ENCODE results near the gene AADACL2.
"Not testable (repeated sequence)": the region's sequence is repeated elsewhere in the genome, so short reads cannot be mapped to it uniquely, and the experiment has no call there.

Gene AADACL2

GRCh38 chr3:151765685-151766084 lies 32.0 kb downstream of the AADACL2 start:
- no peak for DNase-seq

DNA sequence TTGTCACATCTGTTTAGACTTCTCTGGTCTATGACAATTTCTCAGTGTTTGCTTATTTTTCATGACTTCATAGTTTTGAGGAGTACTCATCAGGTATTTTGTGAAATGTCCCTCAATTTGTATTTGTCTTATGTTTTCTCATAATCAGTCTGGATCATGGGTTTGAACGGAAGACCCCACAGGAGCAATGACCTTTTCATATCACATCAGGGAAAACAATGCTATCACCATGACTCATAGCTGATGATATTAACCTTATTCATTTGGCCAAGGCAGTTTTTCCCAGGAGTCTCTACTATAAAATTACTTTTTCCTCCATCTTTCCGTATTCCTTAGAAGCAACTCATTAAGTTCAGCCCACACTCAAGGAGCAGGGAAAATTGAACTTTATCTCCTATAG lies 32.7 kb downstream of the AADACL2 start:
- no peak for DNase-seq

DNA sequence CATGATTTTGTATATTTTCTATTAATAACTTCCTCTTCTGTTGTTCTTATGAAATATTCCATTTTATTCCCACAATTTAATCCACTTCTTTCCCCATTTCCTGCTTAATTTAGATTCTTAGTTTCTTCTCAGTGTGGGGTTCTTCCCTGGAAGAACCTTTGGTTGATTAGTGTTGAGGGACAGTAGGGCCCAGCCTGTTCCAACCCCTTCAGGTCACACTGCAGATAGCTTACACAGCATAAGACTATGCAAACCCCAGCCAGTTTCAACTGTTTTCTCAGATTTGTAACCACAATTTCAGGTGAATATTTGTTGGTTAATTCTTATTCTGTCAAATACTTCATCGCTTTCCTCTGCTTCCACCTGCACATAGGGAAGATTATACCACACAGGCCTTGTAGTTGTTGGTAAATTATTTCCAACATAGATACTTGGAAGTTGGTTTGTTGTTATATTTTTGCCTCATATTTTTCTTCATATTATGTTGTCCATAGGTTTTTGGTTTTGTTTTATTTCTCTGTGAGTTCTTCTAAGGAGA lies 34.7 kb downstream of the AADACL2 start:
- no peak for DNase-seq

DNA sequence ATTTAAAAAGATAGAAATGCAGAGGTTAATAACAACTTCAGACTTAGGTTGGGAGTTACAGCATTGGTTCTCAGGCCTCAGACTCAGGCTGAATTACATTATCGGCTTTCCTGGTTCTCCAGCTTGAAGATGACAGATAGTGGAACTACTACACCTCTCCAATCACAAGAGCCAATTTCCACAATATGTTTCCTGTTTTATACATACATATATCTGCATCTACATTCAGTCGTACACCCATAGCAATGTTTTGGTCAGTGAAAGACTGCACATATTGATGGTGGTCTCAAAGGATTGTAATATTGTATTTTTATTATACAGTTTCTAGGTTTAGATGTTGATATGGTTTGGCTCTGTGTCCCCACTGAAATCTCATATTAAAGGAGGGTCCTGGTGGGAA lies 35.4 kb downstream of the AADACL2 start:
- no peak for DNase-seq

DNA sequence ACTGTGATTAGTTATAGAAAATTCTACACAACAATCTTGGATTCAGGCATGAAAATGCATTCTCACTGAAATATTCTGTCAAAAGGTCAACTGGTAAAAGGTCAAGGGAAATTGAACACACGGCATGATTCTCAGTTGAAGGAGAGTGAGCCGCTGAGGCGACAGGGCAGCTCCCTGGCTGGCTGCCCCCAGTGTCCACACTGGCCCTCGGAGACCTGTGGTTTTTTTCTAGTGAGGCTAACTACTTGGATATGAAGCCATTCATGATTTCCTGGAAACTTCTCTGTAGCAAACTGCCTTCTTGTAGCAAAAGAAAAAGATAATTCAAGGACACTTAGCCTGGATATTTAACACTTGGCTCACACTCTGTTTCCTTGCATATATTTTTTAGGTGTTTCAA lies 37.2 kb downstream of the AADACL2 start:
- DNase-seq = peak; percentile 16

DNA sequence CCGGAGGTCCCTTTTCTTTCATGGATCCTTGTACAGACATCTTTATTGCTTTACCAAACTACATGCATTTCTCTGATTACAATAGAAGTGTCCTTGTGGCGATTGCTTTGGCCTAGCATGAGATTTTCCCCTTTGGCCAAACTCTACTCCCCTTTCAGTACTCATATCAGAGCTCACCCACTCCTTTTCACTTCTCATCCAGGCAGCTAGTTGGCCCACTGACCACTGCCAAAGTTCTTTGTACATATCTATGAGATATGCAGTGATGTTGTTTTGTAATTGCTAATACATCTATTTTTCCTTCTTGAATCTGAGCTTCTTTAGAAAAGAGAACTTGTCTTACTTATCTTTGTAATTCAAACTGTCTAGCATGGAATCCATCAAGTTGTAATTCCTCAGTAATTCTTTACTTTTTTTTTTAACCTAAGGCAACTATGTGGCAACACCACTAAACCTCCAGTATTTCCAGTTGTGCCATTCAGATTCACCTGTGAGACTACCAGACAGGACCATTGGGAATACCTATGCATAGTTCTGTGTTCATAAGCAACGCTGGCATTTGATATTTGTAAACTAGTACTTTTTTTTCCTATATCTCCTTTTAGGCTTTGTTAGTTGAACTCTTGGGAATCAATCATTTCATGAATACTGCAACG lies 39.2 kb downstream of the AADACL2 start:
- DNase-seq = no peak

- no peak for DNase-seq
Measured at GRCh38 chr3:151774235-151774634, 40.5 kb downstream of the AADACL2 start.

- no peak for DNase-seq
Measured at GRCh38 chr3:151774910-151775309, 41.2 kb downstream of the AADACL2 start.

DNA sequence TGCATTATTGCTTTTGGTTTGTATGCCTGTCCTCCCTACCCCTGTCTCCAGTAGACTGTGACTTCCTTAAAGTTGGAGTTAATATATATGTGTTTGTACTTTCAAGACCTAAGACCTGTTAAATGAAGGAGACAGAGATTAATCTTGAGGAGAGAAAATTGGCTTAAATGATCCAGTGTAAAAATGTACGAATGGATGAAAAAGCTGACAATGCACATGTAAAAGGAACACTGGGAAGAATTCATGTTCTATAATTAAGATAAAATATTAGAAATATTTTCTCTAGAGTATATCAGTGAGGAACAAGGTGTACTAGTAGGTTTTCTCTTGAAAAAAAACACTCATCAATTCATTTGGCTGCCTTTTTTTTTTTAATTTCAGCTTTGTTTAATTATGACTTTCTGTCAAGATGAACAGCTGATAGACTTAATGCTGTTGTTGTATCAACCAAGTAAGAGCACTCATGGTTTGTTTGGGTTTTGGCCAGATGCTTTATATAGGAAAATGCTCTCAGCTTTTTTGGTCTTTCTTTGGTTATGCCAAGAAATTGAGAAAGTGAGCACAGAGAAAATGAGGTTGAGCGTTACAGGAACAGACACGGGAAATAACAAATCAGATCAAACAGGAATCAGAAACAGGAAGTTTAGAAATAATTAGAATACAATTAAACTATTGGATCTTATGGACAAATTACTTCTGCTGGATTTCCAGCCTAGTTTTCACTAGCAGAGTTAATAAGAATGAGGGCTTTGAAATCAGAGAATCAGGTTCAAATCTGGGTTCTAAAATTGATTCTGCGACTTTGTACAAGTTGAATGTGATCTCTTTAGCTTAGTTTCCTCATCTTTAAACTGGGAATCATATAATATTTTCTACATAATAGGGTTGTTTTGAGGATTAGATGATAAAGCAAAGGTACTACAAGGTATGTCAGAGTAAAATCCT lies 41.9 kb downstream of the AADACL2 start:
- DNase-seq = no peak

DNA sequence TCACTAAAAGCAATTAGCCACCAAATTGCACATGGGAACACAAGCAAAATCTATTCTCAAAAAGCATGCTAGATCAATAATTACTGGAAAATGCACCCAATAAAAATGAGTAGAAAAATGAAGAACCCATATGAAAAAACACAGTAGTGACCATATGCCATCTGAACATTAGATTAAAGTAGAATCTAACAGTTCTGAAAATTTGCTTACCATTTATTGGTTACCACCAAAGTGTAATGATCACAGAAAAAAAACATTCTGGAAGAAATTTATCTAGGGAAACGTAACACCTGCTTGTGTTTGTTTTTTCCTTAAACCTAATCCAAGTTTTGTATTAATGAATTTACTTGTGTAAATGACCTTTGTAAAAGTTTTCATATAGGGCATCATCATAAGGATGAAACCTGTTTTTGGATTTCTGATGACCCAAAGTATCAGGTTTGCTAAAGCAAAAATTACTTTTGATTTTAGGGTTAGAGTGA lies 42.6 kb downstream of the AADACL2 start:
- DNase-seq = no peak

GRCh38 chr3:151777880-151778279 lies 44.2 kb downstream of the AADACL2 start:
- DNase-seq = no peak

DNA sequence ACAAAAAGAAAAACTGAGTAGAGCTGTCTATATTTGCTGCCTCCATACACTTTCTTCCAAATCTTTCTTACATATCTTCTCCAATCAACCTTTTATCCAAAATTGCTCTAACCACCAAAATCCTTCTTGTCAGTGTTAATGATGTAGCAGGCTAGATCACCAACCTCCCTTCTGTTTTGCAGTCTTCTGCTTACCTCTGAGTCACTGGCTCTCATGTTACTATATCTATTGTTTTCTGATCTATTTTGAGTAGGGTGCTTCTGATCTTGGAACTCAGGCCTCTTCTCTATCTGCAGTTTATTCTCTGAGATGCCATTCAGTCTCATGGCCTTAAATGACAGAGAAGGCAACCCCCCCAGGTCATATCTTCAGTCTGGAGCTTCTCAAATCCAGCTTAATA lies 53.9 kb downstream of the AADACL2 start:
- no peak for DNase-seq

DNA sequence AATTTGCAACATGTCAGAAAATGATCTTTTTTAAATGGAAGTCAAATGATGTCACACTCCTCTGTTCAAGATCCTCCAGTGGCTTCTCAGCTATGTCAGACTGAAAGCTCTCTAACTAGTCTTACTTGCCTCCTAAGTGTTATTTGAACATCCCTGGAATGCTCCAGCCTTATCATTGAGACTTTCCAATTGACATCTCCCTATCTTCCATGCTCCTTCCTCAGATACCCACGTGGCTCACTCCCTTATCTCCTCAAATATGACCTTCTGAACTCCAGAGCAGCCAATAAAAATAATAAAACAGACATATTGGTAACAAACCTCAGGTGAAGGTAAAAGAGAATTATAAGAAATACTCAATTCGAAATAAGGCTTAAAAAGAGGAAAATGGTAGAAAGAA lies 54.7 kb downstream of the AADACL2 start:
- DNase-seq = no peak

- DNase-seq = no peak
Measured at GRCh38 chr3:151789853-151790463, 56.2 kb downstream of the AADACL2 start.

DNA sequence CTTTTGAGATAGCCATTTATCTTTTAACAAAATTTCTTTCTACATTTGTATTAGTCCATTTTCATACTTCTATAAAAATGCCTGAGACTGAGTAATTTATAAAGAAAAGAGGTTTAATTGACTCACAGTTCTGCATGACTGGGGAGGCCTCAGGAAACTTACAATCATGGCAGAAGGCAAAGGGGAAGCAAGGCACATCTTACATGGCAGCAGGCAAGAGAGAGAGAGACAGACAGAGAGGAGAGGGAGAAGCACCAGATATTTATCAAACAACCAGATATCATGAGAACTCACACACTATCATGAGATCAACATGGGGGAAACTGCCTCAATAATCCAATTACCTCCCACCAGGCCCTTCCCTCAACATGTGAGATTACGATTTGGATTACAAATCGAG lies 57.0 kb downstream of the AADACL2 start:
- not testable (repeated sequence) for DNase-seq

DNA sequence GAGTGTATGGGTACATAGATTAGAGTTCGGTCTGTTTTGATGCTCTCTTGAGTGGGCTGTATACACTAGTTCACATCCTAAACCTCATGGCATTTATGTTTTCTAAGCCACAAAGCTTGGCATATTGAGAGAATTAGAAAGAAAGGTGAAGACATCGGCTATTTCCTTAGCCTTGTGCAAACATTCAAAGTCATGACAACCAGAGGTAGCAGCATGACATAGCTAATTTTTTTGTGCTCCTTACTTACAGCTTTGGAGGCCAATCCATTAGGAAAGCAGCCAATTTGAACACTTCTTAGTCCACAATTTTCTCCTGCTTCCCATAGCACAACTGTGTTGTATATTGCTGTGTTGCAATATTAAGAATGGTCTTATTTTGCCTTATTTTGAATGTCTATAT lies 58.7 kb downstream of the AADACL2 start:
- DNase-seq = no peak

DNA sequence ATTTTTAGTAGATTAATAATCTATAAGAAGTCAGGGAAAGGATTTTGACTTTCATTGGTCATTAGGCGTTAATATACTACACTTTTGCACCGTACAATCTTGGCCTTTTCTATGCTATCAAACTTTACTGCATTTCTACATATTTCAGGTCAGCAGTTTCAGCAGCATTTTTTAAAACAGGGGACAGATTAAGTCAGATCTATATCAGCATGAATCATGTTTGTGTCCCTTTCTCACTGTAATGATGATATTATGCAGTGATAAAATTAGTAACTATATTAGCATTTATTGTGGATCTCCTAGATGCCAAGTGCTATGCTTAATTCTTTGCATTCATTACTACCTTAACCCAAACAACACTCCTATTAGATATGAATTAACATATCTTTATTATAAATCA lies 59.9 kb downstream of the AADACL2 start:
- no peak for DNase-seq

DNA sequence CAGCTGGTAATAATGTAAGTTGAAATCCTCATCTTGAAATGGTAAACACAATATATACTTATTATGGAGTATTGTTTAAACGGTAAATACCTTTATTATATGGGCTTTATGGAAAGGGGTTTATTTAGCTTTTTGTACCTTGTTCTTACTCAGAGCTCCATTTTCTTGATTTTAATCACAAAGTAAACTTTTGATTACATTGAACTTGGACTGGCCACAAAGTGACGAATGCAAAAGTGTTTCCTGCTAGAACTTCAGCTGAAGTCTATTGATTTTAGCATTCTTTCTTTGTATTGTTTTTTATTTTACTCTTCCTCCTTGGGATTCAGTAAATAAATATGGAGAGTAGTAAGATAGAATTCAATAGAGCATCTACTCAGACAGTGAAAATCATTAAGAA lies 60.4 kb downstream of the AADACL2 start:
- DNase-seq = no peak

- DNase-seq = no peak
Measured at GRCh38 chr3:151795276-151795675, 61.5 kb downstream of the AADACL2 start.

DNA sequence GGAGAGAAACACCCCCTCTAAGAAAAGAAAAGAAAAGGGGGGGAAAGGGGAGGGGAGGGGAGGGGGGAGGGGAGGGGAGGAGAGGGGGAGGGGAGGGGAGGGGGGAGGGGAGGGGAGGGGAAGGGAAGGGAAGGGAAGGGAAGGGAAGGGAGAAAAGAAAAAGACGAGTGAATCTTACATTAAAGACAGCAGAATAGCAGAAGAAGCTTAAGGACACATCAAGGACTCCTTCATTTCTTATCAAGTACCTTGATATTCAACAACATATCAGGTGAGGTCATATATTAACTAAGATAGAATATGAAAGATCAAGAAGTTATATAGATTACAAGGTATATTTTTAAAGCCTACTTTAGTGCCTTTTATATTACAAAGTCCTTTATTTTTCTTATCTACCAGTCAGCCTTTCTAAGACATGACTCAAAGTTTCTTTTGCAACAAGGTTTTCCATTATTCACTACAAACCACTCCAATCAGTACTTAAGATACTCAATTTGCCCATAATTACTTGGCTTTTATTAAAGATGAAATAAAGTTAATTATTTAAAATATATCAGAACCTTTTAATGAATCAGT lies 62.5 kb downstream of the AADACL2 start:
- DNase-seq = no peak

- no peak for DNase-seq
Measured at GRCh38 chr3:151798466-151798865, 64.7 kb downstream of the AADACL2 start.

GRCh38 chr3:151800431-151800830 lies 66.7 kb downstream of the AADACL2 start:
- no peak for DNase-seq

GRCh38 chr3:151804267-151804666 lies 70.5 kb downstream of the AADACL2 start:
- DNase-seq = no peak
